Psoas muscle (tissue), 8 donors: ENCODE measurements around the gene PWWP2B. TPM values are rescaled to one million over a fixed set of nuclear protein-coding genes. Genes with fewer than 3 reads are reported as not detected.
"Not testable (repeated sequence)": the region's sequence is repeated elsewhere in the genome, so short reads cannot be mapped to it uniquely, and the experiment has no call there.

Experiments used
- ATAC-seq, 4 donors: fragments of 200-7000 bp; cut with Tn5 transposase; one replicate each; pipeline ENCODE4 v1.9.1; 2020; ENCODE audit warnings: moderate library complexity in 3 of 4, mild to moderate bottlenecking in 2 of 4
- DNase-seq, 2 donors: peaks; one replicate each; pipeline ENCODE4 v3.0.0-alpha.2; 2020
- H3K27ac ChIP-seq: fragments of 200-600 bp; one replicate; pipeline ENCODE4 v1.8.0; 2022
- H3K27me3 ChIP-seq, 3 donors: fragments of 200-600 bp in 1 of 3; one replicate each; pipeline versions ENCODE4 v1.6.1 to v1.8.0; 2013 to 2022; ENCODE audit warnings: low read length in 2 of 3, mild to moderate bottlenecking in 2 of 3, moderate library complexity in 1 of 3; ENCODE audit not compliant: insufficient read depth in 3 of 3
- H3K36me3 ChIP-seq, 2 donors: fragments of 200-600 bp in 1 of 2; one replicate each; pipeline versions ENCODE4 v1.6.1 to v1.8.0; 2013 to 2022; ENCODE audit warnings: low read depth in 1 of 2, mild to moderate bottlenecking in 1 of 2, moderate library complexity in 1 of 2; ENCODE audit not compliant: insufficient read depth in 1 of 2
- H3K4me1 ChIP-seq: fragments of 200-600 bp; one replicate; pipeline ENCODE4 v1.8.0; 2022
- H3K4me3 ChIP-seq: fragments of 200-600 bp; one replicate; pipeline ENCODE4 v1.8.0; 2022; ENCODE audit warnings: mild to moderate bottlenecking
- H3K9me3 ChIP-seq: fragments of 200-600 bp; one replicate; pipeline ENCODE4 v1.8.0; 2022
- CTCF ChIP-seq: fragments of 200-600 bp; IDR thresholded peaks from one replicate; pipeline ENCODE4 v1.8.0; 2022; ENCODE audit warnings: antibody characterized with exemption
- WGBS, 3 donors: extraction: QIAGEN DNeasy Blood & Tissue Kit; methylation state at CpG; one replicate each; pipeline versions ENCODE4 v1.1.6 to v1.1.7; 2013; 5-methylcytosine and 5-hydroxymethylcytosine counted together
- intact Hi-C, 2 donors: fragments of 100-400 bp; cut with DNase I; formaldehyde crosslinking; loops; one replicate each; pipeline versions ENCODE4 v1.11.0 to v1.14.2; 2022
- polyA plus RNA-seq, 3 donors: library from polyadenylated mRNA; stranded (reverse); fragments of 200-250 nt; gene quantifications; one replicate each; pipeline ENCODE4 v1.2.3, GENCODE V29; 2013
- total RNA-seq, 4 donors: library from RNA; stranded (reverse); fragmentation: NEBNext Ultra II Directional in 2 of 4; extraction: Animal tissue kit (Norgen Biotek cat#: 25700) in 2 of 4; gene quantifications; one replicate each; pipeline versions ENCODE4 v1.2.1 to v1.2.4, GENCODE V29; 2021 to 2023
- donor health status: healthy with polysubstance abuse.
- donor health status: DM: no; HTN: no; CAD: no; lungs with moderate emphysema.
- donor health status: Bipolar disorder and iron deficiency.
- donor health status: healthy.
- donor health status: DM: yes; HTN: yes; CAD: no.
- donor health status: DM: no; HTN: no; CAD: no.
- donor health status: DM: no; HTN: no; CAD: no.
- donor health status: DM: yes; HTN: yes; CAD: no.

PWWP2B gene
- total and polyA plus RNA-seq, 7 donors, result 14.5 to 35.2 (median 22.2) TPM

GRCh38 chr10:132434405-132435005, 37.5 kb downstream of the PWWP2B start:
- 53 to 61% (median 60%) methylated on average over 12 of the region's 12 CpGs for WGBS, 3 donors
- H3K9me3 ChIP-seq, result no peaks in the 10 kb centered on the region
- H3K27me3 ChIP-seq, result no peaks in the 10 kb centered on the region
- peak in 1 of 2 donors; percentile 66 for DNase-seq
- no peak overlapping the region for H3K4me3 ChIP-seq
- H3K27ac ChIP-seq, result no peak overlapping the region
- no peaks in the 10 kb centered on the region for H3K4me1 ChIP-seq
- ATAC-seq, result peak in 2 of 4 donors; percentile 45 to 63
- no peaks in the 10 kb centered on the region for H3K36me3 ChIP-seq
- intact Hi-C loops, result no loop called here
- no peak for TF ChIP-seq CTCF

GRCh38 chr10:132435320-132435719, 38.3 kb downstream of the PWWP2B start:
- H3K4me3 ChIP-seq, DNase-seq, H3K27me3 ChIP-seq, H3K4me1 ChIP-seq, H3K36me3 ChIP-seq, H3K9me3 ChIP-seq, H3K27ac ChIP-seq, ATAC-seq, intact Hi-C loops: not testable (repeated sequence)
- WGBS, 3 donors, result 93 to 97% (median 94%) methylated on average over 5 of the region's 5 CpGs

- H3K4me3 ChIP-seq, ATAC-seq, H3K27ac ChIP-seq, intact Hi-C loops, H3K4me1 ChIP-seq, H3K27me3 ChIP-seq, H3K9me3 ChIP-seq, DNase-seq, H3K36me3 ChIP-seq: not testable (repeated sequence)
- 95 to 100% (median 97%) methylated on average over 2 to 3 of the region's 3 CpGs for WGBS, 3 donors
These were observed 39.1 kb downstream of the PWWP2B start for GRCh38 chr10:132436096-132436495.

- ATAC-seq (no peak), DNase-seq (no peak)
- H3K36me3 ChIP-seq, result no peaks in the 10 kb centered on the region
- no peak for TF ChIP-seq CTCF
- 83 to 87% (median 84%) methylated on average over 15 of the region's 15 CpGs for WGBS, 3 donors
- intact Hi-C loops, result no loop called here
- H3K4me1 ChIP-seq, result no peaks in the 10 kb centered on the region
- no peaks in the 10 kb centered on the region for H3K27me3 ChIP-seq
- H3K4me3 ChIP-seq, result no peak overlapping the region
- H3K27ac ChIP-seq, result no peak overlapping the region
- no peaks in the 10 kb centered on the region for H3K9me3 ChIP-seq
These were observed 39.9 kb downstream of the PWWP2B start for GRCh38 chr10:132436861-132437410.

- no peak overlapping the region for H3K4me3 ChIP-seq
- no peak for DNase-seq
These were observed 40.5 kb downstream of the PWWP2B start for GRCh38 chr10:132437541-132437950.

More at GRCh38 chr10:132437541-132437950, 40.5 kb downstream of the PWWP2B start:
- Histone ChIP-seq H3K27me3 (no peaks in the 10 kb centered on the region), H3K4me1 (no peaks in the 10 kb centered on the region), H3K36me3 (no peaks in the 10 kb centered on the region), H3K9me3 (no peaks in the 10 kb centered on the region), H3K27ac (no peak overlapping the region)
- TF ChIP-seq CTCF, result no peak
- no peak for ATAC-seq
- WGBS, 3 donors, result 92 to 93% (median 93%) methylated on average over 13 of the region's 13 CpGs
- intact Hi-C loops, result no loop called here
